ENCODE results near the gene OPHN1. TPM values are rescaled to one million over a fixed set of nuclear protein-coding genes. Genes with fewer than 3 reads are reported as not detected.

OPHN1 gene
- total RNA-seq, 2 experiments from 2014 or later, result 0.04 TPM; not detected in 1

DNA sequence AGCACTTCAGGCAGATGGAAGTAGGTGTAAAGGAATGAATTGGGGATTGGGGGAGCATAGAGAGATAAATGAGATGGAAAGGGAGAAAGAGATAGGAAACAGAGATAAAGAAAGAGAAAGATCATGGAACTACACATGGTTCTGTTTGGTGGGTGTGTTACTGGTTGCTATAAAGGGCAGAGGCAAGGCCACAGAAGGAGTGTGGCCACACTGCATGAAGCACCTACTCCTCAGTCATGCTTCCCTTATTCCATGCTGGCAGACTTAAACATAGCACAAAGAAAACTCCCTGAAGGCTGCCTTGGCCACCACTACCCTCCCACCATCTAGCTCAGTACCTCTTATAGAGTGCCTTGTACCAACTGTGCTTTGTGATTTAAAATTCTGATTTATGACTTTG is 56.9 kb downstream of the OPHN1 start:
- Mint-ChIP-seq H3K27ac (no peak overlapping the region), H3K4me1 (ENCODE audit: low read depth) (no peaks in the 10 kb centered on the region), H3K27me3 (peaks cover 1% of the 10 kb centered on the region), H3K4me3 (no peak overlapping the region), H3K36me3 (ENCODE audit: low read depth) (no peaks in the 10 kb centered on the region), H3K9me3 (no peaks in the 10 kb centered on the region)
- intact Hi-C loops (cut with micrococcal nuclease), result no loop called here
- TF ChIP-seq, protein P1, sequence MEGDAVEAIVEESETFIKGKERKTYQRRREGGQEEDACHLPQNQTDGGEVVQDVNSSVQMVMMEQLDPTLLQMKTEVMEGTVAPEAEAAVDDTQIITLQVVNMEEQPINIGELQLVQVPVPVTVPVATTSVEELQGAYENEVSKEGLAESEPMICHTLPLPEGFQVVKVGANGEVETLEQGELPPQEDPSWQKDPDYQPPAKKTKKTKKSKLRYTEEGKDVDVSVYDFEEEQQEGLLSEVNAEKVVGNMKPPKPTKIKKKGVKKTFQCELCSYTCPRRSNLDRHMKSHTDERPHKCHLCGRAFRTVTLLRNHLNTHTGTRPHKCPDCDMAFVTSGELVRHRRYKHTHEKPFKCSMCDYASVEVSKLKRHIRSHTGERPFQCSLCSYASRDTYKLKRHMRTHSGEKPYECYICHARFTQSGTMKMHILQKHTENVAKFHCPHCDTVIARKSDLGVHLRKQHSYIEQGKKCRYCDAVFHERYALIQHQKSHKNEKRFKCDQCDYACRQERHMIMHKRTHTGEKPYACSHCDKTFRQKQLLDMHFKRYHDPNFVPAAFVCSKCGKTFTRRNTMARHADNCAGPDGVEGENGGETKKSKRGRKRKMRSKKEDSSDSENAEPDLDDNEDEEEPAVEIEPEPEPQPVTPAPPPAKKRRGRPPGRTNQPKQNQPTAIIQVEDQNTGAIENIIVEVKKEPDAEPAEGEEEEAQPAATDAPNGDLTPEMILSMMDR (IDR thresholded peaks at IDR 0.05), result no peak
- CTCF ChIA-PET, result no interaction called here
- ATAC-seq, result no peak
- DNase-seq, result no peak
- POLR2A ChIA-PET, result no interaction called here

DNA sequence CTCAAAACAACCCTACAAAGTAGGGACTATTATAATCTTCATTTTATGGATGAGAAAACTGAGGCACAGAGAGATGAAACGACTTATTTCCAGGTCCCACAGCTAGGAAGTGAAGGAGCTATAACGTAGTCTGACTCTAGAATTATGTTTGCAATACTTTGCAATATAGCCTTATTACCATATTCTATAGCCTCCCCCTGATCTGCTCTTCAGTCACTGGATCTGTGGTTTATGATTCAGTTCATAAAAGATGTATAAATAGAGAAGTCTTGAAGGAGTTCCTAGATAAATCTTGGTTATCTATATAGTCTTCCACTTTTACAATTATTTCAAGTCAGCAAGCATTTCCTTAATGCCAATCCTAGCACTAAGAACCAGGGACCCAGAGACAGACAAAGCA is 57.5 kb downstream of the OPHN1 start:
- ChIA-PET CTCF (no interaction called here), POLR2A (no interaction called here)
- intact Hi-C loops (cut with micrococcal nuclease), result no loop called here
- H3K4me3 Mint-ChIP-seq, result no peak overlapping the region
- DNase-seq (no peak), ATAC-seq (no peak)
- no peak overlapping the region for H3K27ac Mint-ChIP-seq
- no peaks in the 10 kb centered on the region for H3K9me3 Mint-ChIP-seq
- TF ChIP-seq, protein P1 (IDR thresholded peaks at IDR 0.05), result no peak
- H3K4me1 Mint-ChIP-seq (ENCODE audit: low read depth), result no peaks in the 10 kb centered on the region
- no peaks in the 10 kb centered on the region for H3K27me3 Mint-ChIP-seq
- H3K36me3 Mint-ChIP-seq (ENCODE audit: low read depth), result no peaks in the 10 kb centered on the region

DNA sequence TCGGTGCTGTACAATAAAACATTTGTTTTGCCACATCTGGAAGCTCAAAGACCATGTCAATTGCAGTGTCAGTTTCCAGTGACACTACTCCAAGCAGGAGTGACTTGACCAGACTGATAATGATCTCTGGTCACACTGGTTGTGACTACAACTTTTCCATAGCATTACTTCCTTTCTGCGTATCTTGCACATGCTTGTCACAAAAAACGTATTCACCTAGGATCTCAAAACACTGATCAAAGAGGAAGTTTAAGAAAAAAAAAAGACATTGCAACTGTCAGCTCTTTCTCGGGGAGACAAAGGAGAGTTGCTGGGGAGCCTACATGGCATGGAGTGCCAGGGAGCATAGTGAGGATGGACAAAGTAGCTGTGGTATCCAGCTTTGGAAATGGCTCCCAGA is 60.6 kb downstream of the OPHN1 start:
- CTCF ChIA-PET, result no interaction called here
- DNase-seq (no peak), ATAC-seq (no peak)
- intact Hi-C loops (cut with micrococcal nuclease), result no loop called here
- Mint-ChIP-seq H3K27me3 (no peaks in the 10 kb centered on the region), H3K36me3 (ENCODE audit: low read depth) (no peaks in the 10 kb centered on the region), H3K4me3 (no peak overlapping the region), H3K4me1 (ENCODE audit: low read depth) (no peaks in the 10 kb centered on the region), H3K27ac (no peak overlapping the region), H3K9me3 (no peaks in the 10 kb centered on the region)
- POLR2A ChIA-PET, result no interaction called here
- TF ChIP-seq, protein P1 (IDR thresholded peaks at IDR 0.05), result no peak

DNA sequence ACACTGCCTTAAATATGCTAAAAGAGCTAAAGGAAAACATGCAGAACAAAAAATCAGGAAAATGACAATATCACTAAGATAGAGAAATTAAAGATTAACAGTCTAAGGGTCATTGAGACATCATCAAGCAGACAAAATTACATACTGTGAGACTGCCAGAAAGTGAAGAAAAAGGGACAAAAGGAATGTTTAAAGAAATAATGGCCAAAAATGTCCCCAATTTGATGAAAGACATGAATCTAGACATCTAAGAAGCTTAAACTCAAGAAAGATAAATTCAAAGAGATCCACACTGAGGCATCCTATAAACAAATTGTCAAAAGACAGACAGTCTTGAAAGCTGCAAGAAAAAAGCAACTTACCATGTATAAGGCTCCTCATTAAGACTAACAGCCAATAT is 63.7 kb downstream of the OPHN1 start:
- H3K9me3 Mint-ChIP-seq, result no peaks in the 10 kb centered on the region
- CTCF ChIA-PET, result no interaction called here

DNA sequence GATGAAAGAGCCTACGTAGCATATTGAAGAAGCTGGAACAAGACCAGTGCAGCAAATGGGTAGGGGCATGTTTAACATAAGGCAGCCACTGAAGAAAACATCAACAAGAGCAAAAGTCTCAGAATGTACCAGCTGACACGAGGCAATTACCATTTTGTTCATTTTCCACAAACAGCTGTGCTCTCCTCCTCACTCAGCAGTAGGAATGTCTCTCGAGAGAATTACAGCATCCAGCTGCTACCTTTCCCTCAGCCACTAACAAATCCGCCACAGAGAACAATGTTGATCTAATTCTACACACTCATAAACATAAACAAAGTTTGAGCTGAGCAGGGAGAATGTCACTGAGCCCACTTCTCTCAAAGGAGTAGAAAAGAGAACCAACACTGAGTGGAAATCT is 68.0 kb downstream of the OPHN1 start:
- no peaks in the 10 kb centered on the region for H3K4me1 Mint-ChIP-seq (ENCODE audit: low read depth)
- H3K9me3 Mint-ChIP-seq, result no peaks in the 10 kb centered on the region
- POLR2A ChIA-PET, result no interaction called here
- DNase-seq (no peak), ATAC-seq (no peak)
- H3K4me3 Mint-ChIP-seq, result no peak overlapping the region
- H3K27me3 Mint-ChIP-seq, result no peaks in the 10 kb centered on the region
- CTCF ChIA-PET, result no interaction called here
- intact Hi-C loops (cut with micrococcal nuclease), result no loop called here
- TF ChIP-seq, protein P1 (IDR thresholded peaks at IDR 0.05), result no peak
- no peaks in the 10 kb centered on the region for H3K36me3 Mint-ChIP-seq (ENCODE audit: low read depth)
- H3K27ac Mint-ChIP-seq, result no peak overlapping the region

More for the DNA sequence above, 63.7 kb downstream of the OPHN1 start:
- no peaks in the 10 kb centered on the region for H3K27me3 Mint-ChIP-seq
- H3K36me3 Mint-ChIP-seq (ENCODE audit: low read depth), result no peaks in the 10 kb centered on the region
- POLR2A ChIA-PET, result no interaction called here
- intact Hi-C loops (cut with micrococcal nuclease), result no loop called here
- H3K27ac Mint-ChIP-seq, result no peak overlapping the region
- H3K4me3 Mint-ChIP-seq, result no peak overlapping the region
- ATAC-seq (no peak), DNase-seq (no peak)
- no peaks in the 10 kb centered on the region for H3K4me1 Mint-ChIP-seq (ENCODE audit: low read depth)
- TF ChIP-seq, protein P1 (IDR thresholded peaks at IDR 0.05), result no peak
